ENCODE measurements around the gene NHLRC4. TPM values are rescaled to one million over a fixed set of nuclear protein-coding genes. Genes with fewer than 3 reads are reported as not detected.

Gene NHLRC4
- total and polyA plus RNA-seq, 2 of the 8 experiments (the other 6 are each of a cell fraction or from before 2014, with no cell fraction given): 0.60 to 0.76 TPM

- TF ChIP-seq, protein P1, sequence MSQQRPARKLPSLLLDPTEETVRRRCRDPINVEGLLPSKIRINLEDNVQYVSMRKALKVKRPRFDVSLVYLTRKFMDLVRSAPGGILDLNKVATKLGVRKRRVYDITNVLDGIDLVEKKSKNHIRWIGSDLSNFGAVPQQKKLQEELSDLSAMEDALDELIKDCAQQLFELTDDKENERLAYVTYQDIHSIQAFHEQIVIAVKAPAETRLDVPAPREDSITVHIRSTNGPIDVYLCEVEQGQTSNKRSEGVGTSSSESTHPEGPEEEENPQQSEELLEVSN (IDR thresholded peaks at IDR 0.05): no peak
- TF ChIP-seq RFX5 (IDR thresholded peaks at IDR 0.05; ENCODE audit: borderline replicate concordance, low read depth, low read length) (no peak), TAF7 (optimal IDR thresholded peaks at IDR 0.05; ENCODE audit: borderline replicate concordance, low read depth, low read length) (no peak), SP1 (IDR thresholded peaks at IDR 0.05; ENCODE audit: low read depth, low read length) (no peak), POLR2A (IDR thresholded peaks at IDR 0.05; ENCODE audit: control extremely low read depth in 1 of 2, low read depth in 2 of 2, low read length in 2 of 2) (no peak), KDM5A (IDR thresholded peaks at IDR 0.05; ENCODE audit: low read length) (no peak)
Measured at GRCh38 chr16:598823-599739, 32.3 kb downstream of the NHLRC4 start (continued).

All from H1 (cell line).